ENCODE results near the gene EIF3M. TPM values are rescaled to one million over a fixed set of nuclear protein-coding genes. Genes with fewer than 3 reads are reported as not detected.
A peak's percentile ranks its signal among the peaks of the same experiment; 100 is the strongest.

EIF3M gene
- polyA plus RNA-seq, 3 donors = 248 to 316 (median 315) TPM

DNA sequence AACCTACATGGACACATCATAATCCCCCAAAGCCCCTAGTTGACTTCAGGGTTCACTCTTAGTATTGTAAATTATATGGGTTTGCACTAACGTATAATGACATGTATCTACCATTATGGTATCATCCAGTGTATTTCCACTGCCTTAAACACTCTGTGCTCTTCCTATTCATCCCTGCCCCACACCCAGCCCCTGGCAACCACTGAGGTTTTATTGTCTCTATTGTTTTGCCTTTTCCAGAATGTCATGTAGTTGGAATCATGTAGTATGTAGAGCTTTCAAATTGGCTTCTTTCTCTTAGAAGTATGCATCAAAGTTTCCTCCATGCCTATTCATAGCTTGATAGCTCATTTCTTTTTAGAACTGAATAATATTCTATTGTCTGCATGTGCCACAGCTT is 16.5 kb upstream of the EIF3M start:
- H3K27ac Mint-ChIP-seq = no peak overlapping the region
- no peak overlapping the region for H3K4me3 Mint-ChIP-seq
- WGBS (ENCODE audit: insufficient coverage) = no CpG with 5 or more reads among the region's 1 CpG

DNA sequence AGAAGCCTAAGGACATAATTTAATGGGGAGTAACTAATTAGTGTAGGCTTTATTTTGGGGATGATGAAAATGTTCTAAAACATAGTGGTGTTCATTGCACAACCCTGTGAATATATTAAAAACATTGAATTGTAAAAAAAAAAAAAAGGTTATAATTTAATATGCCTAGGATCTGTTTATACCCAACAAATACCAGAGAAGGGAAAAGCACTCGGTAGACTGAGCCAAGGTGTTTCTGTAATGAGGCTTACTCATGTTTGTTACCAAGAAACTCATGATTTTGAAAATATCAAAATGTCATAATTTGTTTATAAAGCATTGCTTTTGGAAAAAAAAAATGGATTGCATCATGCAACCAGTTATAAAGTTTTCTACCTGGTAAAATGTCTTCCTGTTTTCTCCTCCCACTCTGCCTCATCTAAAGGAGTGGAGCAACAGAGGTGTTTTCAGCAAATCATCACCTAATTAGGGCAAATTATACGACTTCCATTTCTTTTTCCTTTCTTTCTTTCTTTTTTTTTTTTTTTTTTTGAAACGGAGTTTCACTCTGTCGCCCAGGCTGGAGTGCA is 14.2 kb upstream of the EIF3M start:
- H3K36me3 ChIP-seq (replicated peaks in 1 of 2; ENCODE audit: control insufficient read depth in 1 of 2, insufficient read depth in 2 of 2, low read length in 2 of 2) = no peaks in the 10 kb centered on the region
- 83% methylated on average over 2 of the region's 4 CpGs for WGBS (ENCODE audit: insufficient coverage)
- no peaks in the 10 kb centered on the region for H4K20me1 ChIP-seq (ENCODE audit: insufficient read depth, low read length)
- Mint-ChIP-seq H3K4me1 (peaks cover 11% of the 10 kb centered on the region), H3K9me3 (no peaks in the 10 kb centered on the region), H3K27me3 (ENCODE audit: low read depth in 3 of 3) (peaks cover 0 to 7% (median 5%) of the 10 kb centered on the region in 3 donors), H3K4me3 (no peak overlapping the region), H3K27ac (no peak overlapping the region), H3K36me3 (no peaks in the 10 kb centered on the region)
- TF ChIP-seq, protein P1, sequence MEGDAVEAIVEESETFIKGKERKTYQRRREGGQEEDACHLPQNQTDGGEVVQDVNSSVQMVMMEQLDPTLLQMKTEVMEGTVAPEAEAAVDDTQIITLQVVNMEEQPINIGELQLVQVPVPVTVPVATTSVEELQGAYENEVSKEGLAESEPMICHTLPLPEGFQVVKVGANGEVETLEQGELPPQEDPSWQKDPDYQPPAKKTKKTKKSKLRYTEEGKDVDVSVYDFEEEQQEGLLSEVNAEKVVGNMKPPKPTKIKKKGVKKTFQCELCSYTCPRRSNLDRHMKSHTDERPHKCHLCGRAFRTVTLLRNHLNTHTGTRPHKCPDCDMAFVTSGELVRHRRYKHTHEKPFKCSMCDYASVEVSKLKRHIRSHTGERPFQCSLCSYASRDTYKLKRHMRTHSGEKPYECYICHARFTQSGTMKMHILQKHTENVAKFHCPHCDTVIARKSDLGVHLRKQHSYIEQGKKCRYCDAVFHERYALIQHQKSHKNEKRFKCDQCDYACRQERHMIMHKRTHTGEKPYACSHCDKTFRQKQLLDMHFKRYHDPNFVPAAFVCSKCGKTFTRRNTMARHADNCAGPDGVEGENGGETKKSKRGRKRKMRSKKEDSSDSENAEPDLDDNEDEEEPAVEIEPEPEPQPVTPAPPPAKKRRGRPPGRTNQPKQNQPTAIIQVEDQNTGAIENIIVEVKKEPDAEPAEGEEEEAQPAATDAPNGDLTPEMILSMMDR (IDR thresholded peaks at IDR 0.05) = no peak
- no peaks in the 10 kb centered on the region for H3K79me2 ChIP-seq (ENCODE audit: insufficient read depth, low read length)
- H3K4me1 ChIP-seq (ENCODE audit: control insufficient read depth in 1 of 2, insufficient read depth in 2 of 2, low read length in 2 of 2) = no peaks in the 10 kb centered on the region
- H3K27me3 ChIP-seq (ENCODE audit: control insufficient read depth in 2 of 2, insufficient read depth in 2 of 2, low read length in 2 of 2) = no peaks in the 10 kb centered on the region
- H3K9me3 ChIP-seq (replicated peaks in 1 of 2; ENCODE audit: control insufficient read depth in 1 of 2, insufficient read depth in 1 of 2, low read length in 2 of 2) = no peaks in the 10 kb centered on the region
- H3K27ac ChIP-seq (ENCODE audit: low read depth in 1 of 2, low read length in 2 of 2) = no peak overlapping the region
- H3K9ac ChIP-seq (ENCODE audit: insufficient read depth, low read length, poor library complexity, severe bottlenecking) = no peak overlapping the region
- no peak overlapping the region for H2AFZ ChIP-seq (ENCODE audit: insufficient read depth, low read depth, low read length, poor library complexity, severe bottlenecking)
- no peak for DNase-seq
- H3K4me3 ChIP-seq (replicated peaks in 1 of 3; ENCODE audit: low read depth in 2 of 3, low read length in 3 of 3) = no peak overlapping the region
- no peak overlapping the region for H3K4me2 ChIP-seq (replicated peaks; ENCODE audit: extremely low read depth, low read length, poor library complexity, severe bottlenecking)
- intact Hi-C loops (cut with micrococcal nuclease) = no loop called here

More for the DNA sequence above, 16.5 kb upstream of the EIF3M start:
- TF ChIP-seq, protein P1 (IDR thresholded peaks at IDR 0.05) = no peak
- Histone ChIP-seq H3K9ac (ENCODE audit: insufficient read depth, low read length, poor library complexity, severe bottlenecking) (no peak overlapping the region), H3K79me2 (ENCODE audit: insufficient read depth, low read length) (no peaks in the 10 kb centered on the region), H3K27me3 (ENCODE audit: control insufficient read depth in 2 of 2, insufficient read depth in 2 of 2, low read length in 2 of 2) (no peaks in the 10 kb centered on the region), H3K4me1 (ENCODE audit: control insufficient read depth in 1 of 2, insufficient read depth in 2 of 2, low read length in 2 of 2) (no peaks in the 10 kb centered on the region), H3K4me2 (replicated peaks; ENCODE audit: extremely low read depth, low read length, poor library complexity, severe bottlenecking) (no peak overlapping the region), H3K4me3 (replicated peaks in 1 of 3; ENCODE audit: low read depth in 2 of 3, low read length in 3 of 3) (no peak overlapping the region), H3K36me3 (replicated peaks in 1 of 2; ENCODE audit: control insufficient read depth in 1 of 2, insufficient read depth in 2 of 2, low read length in 2 of 2) (no peaks in the 10 kb centered on the region), H3K9me3 (replicated peaks in 1 of 2; ENCODE audit: control insufficient read depth in 1 of 2, insufficient read depth in 1 of 2, low read length in 2 of 2) (no peaks in the 10 kb centered on the region), H3K27ac (ENCODE audit: low read depth in 1 of 2, low read length in 2 of 2) (no peak overlapping the region), H2AFZ (ENCODE audit: insufficient read depth, low read depth, low read length, poor library complexity, severe bottlenecking) (peak overlapping the region; percentile 23), H4K20me1 (ENCODE audit: insufficient read depth, low read length) (no peaks in the 10 kb centered on the region)
- no peak for DNase-seq
- H3K27me3 Mint-ChIP-seq (ENCODE audit: low read depth in 3 of 3) = peaks cover 0 to 5% (median 1%) of the 10 kb centered on the region in 3 donors
- H3K9me3 Mint-ChIP-seq = no peaks in the 10 kb centered on the region
- H3K4me1 Mint-ChIP-seq = peaks cover 6% of the 10 kb centered on the region
- H3K36me3 Mint-ChIP-seq = no peaks in the 10 kb centered on the region
- intact Hi-C loops (cut with micrococcal nuclease) = no loop called here

Data from CD14-positive monocyte (primary cell).